ENCODE measurements around the gene LRP3. TPM values are rescaled to one million over a fixed set of nuclear protein-coding genes. Genes with fewer than 3 reads are reported as not detected.

The LRP3 gene
- total and polyA plus RNA-seq, 2 of the 13 experiments (the other 11 are each of a cell fraction or from before 2014, with no cell fraction given), result 17.6 to 51.6 TPM

DNA sequence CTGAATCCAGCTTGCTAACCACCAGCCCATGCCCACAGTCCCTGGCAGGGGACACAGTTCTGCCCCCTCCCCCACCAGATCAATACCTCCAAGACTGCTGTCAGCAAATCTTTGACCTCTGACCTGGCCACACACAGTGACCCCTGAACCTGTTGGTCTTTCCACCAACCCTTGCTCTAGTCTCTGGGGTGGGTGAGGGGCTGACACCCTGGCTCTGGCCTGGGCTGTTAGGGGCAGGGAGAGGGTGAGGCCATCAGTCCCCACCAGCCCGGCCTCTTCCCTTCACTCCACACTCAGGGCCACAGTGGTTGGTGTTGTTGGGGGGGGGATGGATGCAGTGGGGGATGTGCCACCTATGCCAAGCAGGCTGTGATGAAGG is 53.3 kb downstream of the LRP3 start (continued):
- TF ChIP-seq PTBP1 (IDR thresholded peaks at IDR 0.05; ENCODE audit: low read depth, low read length, poor library complexity, severe bottlenecking), result no peak
- no peak for TF ChIP-seq RELA (CRISPR knock-in tag; IDR thresholded peaks at IDR 0.05)
- TF ChIP-seq, protein P1, sequence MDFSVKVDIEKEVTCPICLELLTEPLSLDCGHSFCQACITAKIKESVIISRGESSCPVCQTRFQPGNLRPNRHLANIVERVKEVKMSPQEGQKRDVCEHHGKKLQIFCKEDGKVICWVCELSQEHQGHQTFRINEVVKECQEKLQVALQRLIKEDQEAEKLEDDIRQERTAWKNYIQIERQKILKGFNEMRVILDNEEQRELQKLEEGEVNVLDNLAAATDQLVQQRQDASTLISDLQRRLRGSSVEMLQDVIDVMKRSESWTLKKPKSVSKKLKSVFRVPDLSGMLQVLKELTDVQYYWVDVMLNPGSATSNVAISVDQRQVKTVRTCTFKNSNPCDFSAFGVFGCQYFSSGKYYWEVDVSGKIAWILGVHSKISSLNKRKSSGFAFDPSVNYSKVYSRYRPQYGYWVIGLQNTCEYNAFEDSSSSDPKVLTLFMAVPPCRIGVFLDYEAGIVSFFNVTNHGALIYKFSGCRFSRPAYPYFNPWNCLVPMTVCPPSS (IDR thresholded peaks at IDR 0.05), result no peak
- TF ChIP-seq ZNF34 (CRISPR knock-in tag; IDR thresholded peaks at IDR 0.05; ENCODE audit: borderline replicate concordance), result no peak
- TF ChIP-seq MBD4 (IDR thresholded peaks at IDR 0.05; ENCODE audit: borderline replicate concordance, low read length), result no peak
- TF ChIP-seq ISX (CRISPR knock-in tag; conservative IDR thresholded peaks at IDR 0.05), result no peak
- TF ChIP-seq ZNF274 (CRISPR knock-in tag; IDR thresholded peaks at IDR 0.05), result no peak
- no peak for TF ChIP-seq RNF2 (conservative IDR thresholded peaks at IDR 0.05; ENCODE audit: low read depth)
- peak; percentile 96 for TF ChIP-seq MTA1 (CRISPR knock-in tag; IDR thresholded peaks at IDR 0.05; ENCODE audit: borderline replicate concordance)
- TF ChIP-seq ELF1 (CRISPR knock-in tag; IDR thresholded peaks at IDR 0.05), result no peak
- TF ChIP-seq REXO4 (CRISPR knock-in tag; IDR thresholded peaks at IDR 0.05; ENCODE audit: borderline replicate concordance), result no peak
- no peak for TF ChIP-seq SMC3 (IDR thresholded peaks at IDR 0.05; ENCODE audit: low read length)
- TF ChIP-seq ZNF367 (CRISPR knock-in tag; IDR thresholded peaks at IDR 0.05; ENCODE audit: borderline replicate concordance), result no peak
- TF ChIP-seq DZIP1 (CRISPR knock-in tag; IDR thresholded peaks at IDR 0.05), result no peak
- no peak for TF ChIP-seq ZNF576 (CRISPR knock-in tag; IDR thresholded peaks at IDR 0.05)
- TF ChIP-seq SRY (CRISPR knock-in tag; IDR thresholded peaks at IDR 0.05), result no peak
- no peak for TF ChIP-seq CREB1 (IDR thresholded peaks at IDR 0.05)
- no peak for TF ChIP-seq CREB1 (CRISPR knock-in tag; IDR thresholded peaks at IDR 0.05)
- no peak for TF ChIP-seq ZNF703 (CRISPR knock-in tag; IDR thresholded peaks at IDR 0.05; ENCODE audit: borderline replicate concordance)
- no peak for TF ChIP-seq ZNF562 (CRISPR knock-in tag; IDR thresholded peaks at IDR 0.05; ENCODE audit: borderline replicate concordance)
- TF ChIP-seq TCF7 (IDR thresholded peaks at IDR 0.05; ENCODE audit: low read depth), result no peak
- TF ChIP-seq ZBTB7B (CRISPR knock-in tag; IDR thresholded peaks at IDR 0.05), result peak; percentile 38; the same call in 1 of the 2 replicates
- peak; percentile 96 for TF ChIP-seq HNF4A (CRISPR knock-in tag; IDR thresholded peaks at IDR 0.05)
- TF ChIP-seq, protein P2, sequence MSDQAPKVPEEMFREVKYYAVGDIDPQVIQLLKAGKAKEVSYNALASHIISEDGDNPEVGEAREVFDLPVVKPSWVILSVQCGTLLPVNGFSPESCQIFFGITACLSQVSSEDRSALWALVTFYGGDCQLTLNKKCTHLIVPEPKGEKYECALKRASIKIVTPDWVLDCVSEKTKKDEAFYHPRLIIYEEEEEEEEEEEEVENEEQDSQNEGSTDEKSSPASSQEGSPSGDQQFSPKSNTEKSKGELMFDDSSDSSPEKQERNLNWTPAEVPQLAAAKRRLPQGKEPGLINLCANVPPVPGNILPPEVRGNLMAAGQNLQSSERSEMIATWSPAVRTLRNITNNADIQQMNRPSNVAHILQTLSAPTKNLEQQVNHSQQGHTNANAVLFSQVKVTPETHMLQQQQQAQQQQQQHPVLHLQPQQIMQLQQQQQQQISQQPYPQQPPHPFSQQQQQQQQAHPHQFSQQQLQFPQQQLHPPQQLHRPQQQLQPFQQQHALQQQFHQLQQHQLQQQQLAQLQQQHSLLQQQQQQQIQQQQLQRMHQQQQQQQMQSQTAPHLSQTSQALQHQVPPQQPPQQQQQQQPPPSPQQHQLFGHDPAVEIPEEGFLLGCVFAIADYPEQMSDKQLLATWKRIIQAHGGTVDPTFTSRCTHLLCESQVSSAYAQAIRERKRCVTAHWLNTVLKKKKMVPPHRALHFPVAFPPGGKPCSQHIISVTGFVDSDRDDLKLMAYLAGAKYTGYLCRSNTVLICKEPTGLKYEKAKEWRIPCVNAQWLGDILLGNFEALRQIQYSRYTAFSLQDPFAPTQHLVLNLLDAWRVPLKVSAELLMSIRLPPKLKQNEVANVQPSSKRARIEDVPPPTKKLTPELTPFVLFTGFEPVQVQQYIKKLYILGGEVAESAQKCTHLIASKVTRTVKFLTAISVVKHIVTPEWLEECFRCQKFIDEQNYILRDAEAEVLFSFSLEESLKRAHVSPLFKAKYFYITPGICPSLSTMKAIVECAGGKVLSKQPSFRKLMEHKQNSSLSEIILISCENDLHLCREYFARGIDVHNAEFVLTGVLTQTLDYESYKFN (CRISPR knock-in tag; conservative IDR thresholded peaks at IDR 0.05), result peak; percentile 95
- TF ChIP-seq ZNF441 (CRISPR knock-in tag; IDR thresholded peaks at IDR 0.05; ENCODE audit: borderline replicate concordance), result no peak
- no peak for TF ChIP-seq PHF8 (CRISPR knock-in tag; IDR thresholded peaks at IDR 0.05)
- TF ChIP-seq CCDC6 (CRISPR knock-in tag; IDR thresholded peaks at IDR 0.05), result no peak
